Astrocyte (in vitro differentiated cells and primary cell): ENCODE data around the gene POLR2H. TPM values are rescaled to one million over a fixed set of nuclear protein-coding genes. Genes with fewer than 3 reads are reported as not detected.

Experiments used
- DNase-seq: peaks from one replicate; pipeline ENCODE4 v3.0.0-alpha.2; 2010; ENCODE audit warnings: low read depth
- FAIRE-seq: peaks from 2 replicates; lab custom pipeline; 2011; peaks lifted over from hg19 to GRCh38; lab: Jason Lieb, UNC
- H2AFZ ChIP-seq: 2 replicates; pipeline ENCODE4 v1.6.0; 2012; ENCODE audit warnings: low read depth, low read length, inconsistent platforms
- H3K27ac ChIP-seq: 2 replicates; pipeline ENCODE4 v1.5.1; 2011; ENCODE audit warnings: low read depth, low read length, inconsistent platforms
- H3K27me3 ChIP-seq: 2 replicates; pipeline ENCODE4 v1.6.0; 2011; ENCODE audit warnings: low read length, inconsistent platforms; ENCODE audit not compliant: insufficient read depth
- H3K36me3 ChIP-seq: 2 replicates; pipeline ENCODE4 v1.5.1; 2011; ENCODE audit warnings: low read length, inconsistent platforms; ENCODE audit not compliant: insufficient read depth
- H3K4me1 ChIP-seq: 2 replicates; pipeline ENCODE4 v1.5.1; 2011; ENCODE audit warnings: low read length, inconsistent platforms; ENCODE audit not compliant: insufficient read depth
- H3K4me2 ChIP-seq: 2 replicates; pipeline ENCODE4 v1.6.0; 2012; ENCODE audit warnings: low read length, inconsistent platforms
- H3K4me3 ChIP-seq: 2 replicates; pipeline ENCODE4 v1.5.1; 2011; ENCODE audit warnings: low read depth, mild to moderate bottlenecking, low read length, inconsistent platforms; ENCODE audit not compliant: insufficient read depth
- H3K79me2 ChIP-seq: 2 replicates; pipeline ENCODE4 v1.6.0; 2012; ENCODE audit warnings: mild to moderate bottlenecking, low read length, inconsistent platforms; ENCODE audit not compliant: insufficient read depth
- H3K9ac ChIP-seq: 2 replicates; pipeline ENCODE4 v1.6.0; 2012; ENCODE audit warnings: mild to moderate bottlenecking, low read length, inconsistent platforms
- H3K9me3 ChIP-seq: 2 replicates; pipeline ENCODE4 v1.5.1; 2012; ENCODE audit warnings: low read depth, mild to moderate bottlenecking, low read length, inconsistent platforms; ENCODE audit not compliant: insufficient read depth
- H4K20me1 ChIP-seq: 2 replicates; pipeline ENCODE4 v1.6.0; 2012; ENCODE audit warnings: low read length, inconsistent platforms; ENCODE audit not compliant: insufficient read depth
- H3K27ac Mint-ChIP-seq: one replicate; pipeline ENCODE4 v1.8.0; 2021; ENCODE audit warnings: mild to moderate bottlenecking, mixed read lengths; ENCODE audit not compliant: unreplicated experiment
- H3K27me3 Mint-ChIP-seq: one replicate; pipeline ENCODE4 v1.8.0; 2021; ENCODE audit warnings: low read depth, mixed read lengths; ENCODE audit not compliant: unreplicated experiment
- H3K36me3 Mint-ChIP-seq: one replicate; pipeline ENCODE4 v1.8.0; 2021; ENCODE audit warnings: low read depth, mixed read lengths; ENCODE audit not compliant: unreplicated experiment
- H3K4me1 Mint-ChIP-seq: one replicate; pipeline ENCODE4 v1.8.0; 2021; ENCODE audit warnings: low read depth, mixed read lengths; ENCODE audit not compliant: unreplicated experiment
- H3K4me3 Mint-ChIP-seq: one replicate; pipeline ENCODE4 v1.8.0; 2021; ENCODE audit warnings: mild to moderate bottlenecking, moderate library complexity, mixed read lengths; ENCODE audit not compliant: unreplicated experiment
- H3K9me3 Mint-ChIP-seq: one replicate; pipeline ENCODE4 v1.8.0; 2021; ENCODE audit warnings: mild to moderate bottlenecking, mixed read lengths; ENCODE audit not compliant: unreplicated experiment
- CTCF ChIP-seq: IDR thresholded peaks from 2 replicates; pipeline ENCODE4 v1.5.1; 2011; ENCODE audit warnings: low read depth, mild to moderate bottlenecking, inconsistent platforms, low read length, moderate library complexity; ENCODE audit not compliant: insufficient read depth
- EZH2 ChIP-seq: IDR thresholded peaks from 2 replicates; pipeline ENCODE4 v1.6.1; 2012; ENCODE audit warnings: mild to moderate bottlenecking, low read length, inconsistent platforms; ENCODE audit not compliant: insufficient read depth
- total RNA-seq: library from RNA; stranded (reverse); gene quantifications from 2 replicates; pipeline ENCODE4 v1.2.1, GENCODE V29; 2021

The POLR2H gene
- total RNA-seq, 1 donor from 2014 or later = 63.2 TPM

GRCh38 chr3:184389935-184390528 lies 28.5 kb downstream of the POLR2H start:
- Histone ChIP-seq H3K4me1 (no peaks in the 10 kb centered on the region), H3K9ac (no peak overlapping the region), H4K20me1 (no peaks in the 10 kb centered on the region), H3K27me3 (peaks cover 17% of the 10 kb centered on the region), H3K27ac (no peak overlapping the region), H3K4me2 (no peak overlapping the region), H2AFZ (no peak overlapping the region), H3K9me3 (no peaks in the 10 kb centered on the region), H3K79me2 (no peaks in the 10 kb centered on the region), H3K4me3 (no peak overlapping the region), H3K36me3 (no peaks in the 10 kb centered on the region)
- no peak overlapping the region for H3K4me3 Mint-ChIP-seq
- peaks cover 46% of the 10 kb centered on the region for H3K27me3 Mint-ChIP-seq
- peaks cover 5% of the 10 kb centered on the region for H3K36me3 Mint-ChIP-seq
- no peak overlapping the region for H3K27ac Mint-ChIP-seq
- TF ChIP-seq CTCF (no peak), EZH2 (no peak)
- no peak for FAIRE-seq
- no peaks in the 10 kb centered on the region for H3K9me3 Mint-ChIP-seq
- no peaks in the 10 kb centered on the region for H3K4me1 Mint-ChIP-seq
- no peak for DNase-seq

GRCh38 chr3:184391266-184391665 lies 29.8 kb downstream of the POLR2H start:
- FAIRE-seq (no peak), DNase-seq (no peak)
- H3K27ac Mint-ChIP-seq = no peak overlapping the region
- H3K4me1 Mint-ChIP-seq = no peaks in the 10 kb centered on the region
- Histone ChIP-seq H3K27me3 (peaks cover 16% of the 10 kb centered on the region), H3K4me1 (no peaks in the 10 kb centered on the region), H3K9me3 (no peaks in the 10 kb centered on the region), H3K4me2 (no peak overlapping the region), H3K4me3 (no peak overlapping the region), H2AFZ (no peak overlapping the region), H3K9ac (no peak overlapping the region), H3K79me2 (no peaks in the 10 kb centered on the region), H3K27ac (no peak overlapping the region), H4K20me1 (no peaks in the 10 kb centered on the region), H3K36me3 (no peaks in the 10 kb centered on the region)
- TF ChIP-seq CTCF = no peak
- no peak for TF ChIP-seq EZH2
- peaks cover 5% of the 10 kb centered on the region for H3K36me3 Mint-ChIP-seq
- H3K9me3 Mint-ChIP-seq = no peaks in the 10 kb centered on the region
- H3K4me3 Mint-ChIP-seq = no peak overlapping the region
- H3K27me3 Mint-ChIP-seq = peaks cover 44% of the 10 kb centered on the region

GRCh38 chr3:184395320-184395660 lies 33.8 kb downstream of the POLR2H start:
- H2AFZ ChIP-seq = no peak overlapping the region
- Mint-ChIP-seq H3K36me3 (peaks cover 3% of the 10 kb centered on the region), H3K4me1 (peaks cover 3% of the 10 kb centered on the region), H3K4me3 (no peak overlapping the region), H3K27me3 (peaks cover 24% of the 10 kb centered on the region), H3K27ac (no peak overlapping the region), H3K9me3 (no peaks in the 10 kb centered on the region)
- H3K36me3 ChIP-seq = no peaks in the 10 kb centered on the region
- H3K79me2 ChIP-seq = no peaks in the 10 kb centered on the region
- H4K20me1 ChIP-seq = no peaks in the 10 kb centered on the region
- FAIRE-seq = no peak
- TF ChIP-seq EZH2 (no peak), CTCF (no peak)
- no peaks in the 10 kb centered on the region for H3K4me1 ChIP-seq
- no peak overlapping the region for H3K9ac ChIP-seq
- H3K4me3 ChIP-seq = no peak overlapping the region
- H3K27ac ChIP-seq = no peak overlapping the region
- H3K27me3 ChIP-seq = peaks cover 15% of the 10 kb centered on the region
- H3K9me3 ChIP-seq = no peaks in the 10 kb centered on the region
- H3K4me2 ChIP-seq = no peak overlapping the region
- DNase-seq = no peak
